ENCODE results near the gene CDC25B.

The CDC25B gene

DNA sequence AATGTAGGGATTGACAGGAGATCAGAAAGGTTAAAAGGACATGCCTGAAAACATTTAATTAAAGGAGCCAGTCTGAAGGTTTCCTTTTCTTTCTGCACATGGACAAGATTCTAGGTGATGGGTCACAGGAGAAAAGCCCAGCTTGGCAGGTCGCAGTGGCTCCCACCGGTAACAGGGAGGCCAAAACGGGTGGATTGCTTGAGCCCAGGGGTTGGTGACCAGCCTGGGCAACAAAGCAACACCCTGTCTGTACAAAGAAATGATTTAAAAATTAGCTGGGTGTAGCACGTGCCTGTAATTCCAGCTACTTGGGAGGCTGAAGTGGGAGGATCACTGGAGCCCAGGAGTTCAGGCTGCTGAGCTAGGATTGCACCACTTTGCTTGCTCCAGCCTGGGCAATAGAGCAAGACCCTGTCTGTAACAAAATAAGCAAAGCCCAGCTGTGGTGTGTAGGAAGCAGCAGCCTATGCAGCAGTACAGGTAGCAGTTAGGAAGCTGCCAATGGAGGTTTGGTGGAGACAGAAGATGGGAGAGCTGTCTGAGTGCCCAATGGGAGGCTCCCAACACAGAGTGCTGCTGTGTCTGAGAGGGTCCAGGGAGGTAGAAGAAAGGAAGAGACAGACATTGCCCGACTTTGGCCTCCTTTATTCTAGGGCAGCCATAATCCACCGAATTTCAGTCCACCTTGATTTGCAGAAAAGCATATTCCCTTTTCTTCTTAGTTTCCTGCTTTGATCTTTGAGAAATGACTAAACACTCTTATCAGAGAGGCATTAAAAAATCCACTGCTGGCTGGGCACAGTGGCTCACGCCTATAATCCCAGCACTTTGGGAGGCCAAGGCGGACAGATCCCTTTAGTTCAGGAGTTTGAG, 17.1 kb downstream of the CDC25B start:
- peak overlapping the region; percentile 88 for H2AK5ac ChIP-seq (ENCODE audit: low read length, severe bottlenecking)

DNA sequence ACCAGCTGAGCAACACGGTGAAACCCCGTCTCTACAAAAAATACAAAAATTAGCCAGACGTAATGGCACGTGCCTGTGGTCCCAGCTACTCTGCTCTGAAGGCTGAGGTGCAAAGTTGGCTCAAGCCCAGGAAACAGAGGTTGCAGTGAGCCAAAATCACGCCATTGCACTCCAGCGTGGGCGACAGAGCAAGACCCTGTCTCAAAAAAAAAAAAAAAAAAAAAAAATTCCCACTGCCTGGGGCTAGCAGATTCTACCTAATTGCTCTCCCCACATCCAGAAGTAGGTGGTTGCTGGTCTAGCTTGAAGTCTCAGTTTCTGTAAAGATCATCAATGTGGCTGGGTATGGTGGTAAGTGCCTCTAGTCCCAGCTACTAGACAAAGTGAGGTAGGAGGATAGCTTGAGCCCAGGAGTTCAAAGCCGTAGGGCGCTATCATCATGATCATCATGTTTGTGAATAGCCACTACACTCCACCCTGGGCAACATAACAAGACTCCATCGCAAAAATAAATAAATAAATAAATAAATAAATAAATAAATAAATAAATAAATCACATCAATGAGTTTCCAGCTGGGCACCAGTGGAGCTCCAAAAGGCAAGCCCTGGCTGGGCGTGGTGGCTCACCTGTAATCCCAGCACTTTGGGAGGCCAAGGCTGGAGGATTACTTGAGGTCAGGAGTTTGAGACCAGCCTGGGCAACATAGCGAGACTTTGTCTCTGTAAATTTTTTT, 17.9 kb downstream of the CDC25B start:
- Histone ChIP-seq H4K91ac (ENCODE audit: low read length) (no peak overlapping the region), H3K4ac (ENCODE audit: low read depth in 1 of 2, low read length in 2 of 2) (peak overlapping the region in 1 of 2 experiments; percentile 14), H3K27ac (ENCODE audit: low read length, poor library complexity, severe bottlenecking) (no peak overlapping the region), H2BK5ac (ENCODE audit: low read depth, low read length, poor library complexity, severe bottlenecking) (no peak overlapping the region), H3K36me3 (ENCODE audit: control insufficient read depth in 1 of 2, insufficient read depth in 2 of 2, low read depth in 1 of 2, low read length in 2 of 2) (no peaks in the 10 kb centered on the region), H2BK120ac (ENCODE audit: low read depth, low read length) (no peak overlapping the region), H2BK12ac (ENCODE audit: low read length in 2 of 2) (peak overlapping the region in 1 of 2 experiments; percentile 42), H3K27me3 (ENCODE audit: control insufficient read depth in 1 of 2, insufficient read depth in 1 of 2, low read length in 2 of 2) (no peaks in the 10 kb centered on the region), H3K9ac (ENCODE audit: low read length) (no peak overlapping the region), H3K23ac (ENCODE audit: low read length in 2 of 2) (no peak overlapping the region), H3K9me3 (ENCODE audit: control insufficient read depth, low read length) (no peaks in the 10 kb centered on the region), H3K4me3 (ENCODE audit: insufficient read depth in 1 of 2, low read depth in 1 of 2, low read length in 2 of 2) (no peak overlapping the region), H3K4me1 (ENCODE audit: control insufficient read depth, insufficient read depth, low read depth, low read length) (peaks cover 15% of the 10 kb centered on the region), H2BK15ac (ENCODE audit: low read depth, poor library complexity, severe bottlenecking) (no peak overlapping the region), H3K14ac (ENCODE audit: low read length in 2 of 2) (no peak overlapping the region), H2AK5ac (ENCODE audit: low read length, severe bottlenecking) (no peak overlapping the region), H3K4me2 (ENCODE audit: low read length, poor library complexity, severe bottlenecking) (no peak overlapping the region), H3K18ac (ENCODE audit: low read depth in 1 of 2, low read length in 2 of 2) (peak overlapping the region in 1 of 2 experiments; percentile 54), H4K8ac (ENCODE audit: low read length) (no peak overlapping the region), H3K79me1 (replicated peaks; ENCODE audit: low read length, poor library complexity, severe bottlenecking) (no peaks in the 10 kb centered on the region), H2AFZ (ENCODE audit: low read depth, low read length) (no peak overlapping the region)
- 95% methylated on average over 5 of the region's 12 CpGs for WGBS
- DNase-seq = no peak

More for the DNA sequence above, 17.1 kb downstream of the CDC25B start:
- Histone ChIP-seq H4K91ac (ENCODE audit: low read length) (peak overlapping the region; percentile 29), H2BK15ac (ENCODE audit: low read depth, poor library complexity, severe bottlenecking) (no peak overlapping the region), H3K27me3 (ENCODE audit: control insufficient read depth in 1 of 2, insufficient read depth in 1 of 2, low read length in 2 of 2) (no peaks in the 10 kb centered on the region), H3K14ac (ENCODE audit: low read length in 2 of 2) (no peak overlapping the region), H2AFZ (ENCODE audit: low read depth, low read length) (no peak overlapping the region), H3K4me1 (ENCODE audit: control insufficient read depth, insufficient read depth, low read depth, low read length) (peaks cover 10% of the 10 kb centered on the region), H2BK12ac (ENCODE audit: low read length in 2 of 2) (peak overlapping the region; percentile 90 to 100), H3K79me1 (replicated peaks; ENCODE audit: low read length, poor library complexity, severe bottlenecking) (no peaks in the 10 kb centered on the region), H3K36me3 (ENCODE audit: control insufficient read depth in 1 of 2, insufficient read depth in 2 of 2, low read depth in 1 of 2, low read length in 2 of 2) (no peaks in the 10 kb centered on the region), H3K4ac (ENCODE audit: low read depth in 1 of 2, low read length in 2 of 2) (peak overlapping the region in 1 of 2 experiments; percentile 14), H3K9ac (ENCODE audit: low read length) (peak overlapping the region; percentile 19), H3K27ac (ENCODE audit: low read length, poor library complexity, severe bottlenecking) (no peak overlapping the region), H4K8ac (ENCODE audit: low read length) (peak overlapping the region; percentile 52), H3K4me3 (ENCODE audit: insufficient read depth in 1 of 2, low read depth in 1 of 2, low read length in 2 of 2) (no peak overlapping the region), H2BK120ac (ENCODE audit: low read depth, low read length) (no peak overlapping the region), H3K9me3 (ENCODE audit: control insufficient read depth, low read length) (no peaks in the 10 kb centered on the region), H3K4me2 (ENCODE audit: low read length, poor library complexity, severe bottlenecking) (no peak overlapping the region), H3K18ac (ENCODE audit: low read depth in 1 of 2, low read length in 2 of 2) (peak overlapping the region; percentile 47 to 54), H3K23ac (ENCODE audit: low read length in 2 of 2) (no peak overlapping the region), H2BK5ac (ENCODE audit: low read depth, low read length, poor library complexity, severe bottlenecking) (no peak overlapping the region)
- DNase-seq = no peak
- WGBS = 94% methylated on average over 8 of the region's 8 CpGs

DNA sequence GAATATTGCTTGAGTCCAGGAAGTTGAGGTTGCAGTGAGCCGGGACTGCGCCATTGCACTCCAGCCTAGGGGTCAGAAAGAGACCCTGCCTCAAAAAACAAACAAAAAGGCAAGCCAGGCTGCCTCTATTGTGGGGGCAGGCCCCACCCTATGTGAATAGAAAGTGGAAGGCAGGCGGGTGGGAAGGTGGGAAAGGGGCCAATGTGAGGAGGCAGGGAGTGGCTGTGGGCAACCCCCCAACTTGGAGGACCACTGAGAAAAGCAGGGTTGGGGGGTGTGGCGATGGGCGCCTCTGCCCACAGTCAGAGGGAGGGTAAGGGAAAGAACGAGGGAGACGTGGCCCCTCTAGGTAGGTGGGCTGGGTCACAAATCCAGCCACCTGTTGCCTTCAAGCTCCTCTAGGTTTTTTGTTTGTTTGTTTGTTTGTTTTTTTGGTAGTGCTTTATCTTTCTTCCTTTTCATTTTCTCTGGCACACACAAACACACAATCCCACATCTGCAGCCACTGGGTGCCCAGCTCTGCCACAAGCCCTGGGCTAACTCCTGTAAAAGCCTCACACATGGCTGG, 18.9 kb downstream of the CDC25B start:
- peak overlapping the region in 1 of 2 experiments; percentile 2 for H3K14ac ChIP-seq (ENCODE audit: low read length in 2 of 2)
- no peak overlapping the region for H3K4me3 ChIP-seq (ENCODE audit: insufficient read depth in 1 of 2, low read depth in 1 of 2, low read length in 2 of 2)
- H3K23ac ChIP-seq (ENCODE audit: low read length in 2 of 2) = no peak overlapping the region
- H3K27me3 ChIP-seq (ENCODE audit: control insufficient read depth in 1 of 2, insufficient read depth in 1 of 2, low read length in 2 of 2) = no peaks in the 10 kb centered on the region
- H2BK5ac ChIP-seq (ENCODE audit: low read depth, low read length, poor library complexity, severe bottlenecking) = no peak overlapping the region
- H4K8ac ChIP-seq (ENCODE audit: low read length) = peak overlapping the region; percentile 4
- H2BK12ac ChIP-seq (ENCODE audit: low read length in 2 of 2) = peak overlapping the region; percentile 65 to 89
- no peak for DNase-seq
- no peak overlapping the region for H3K9ac ChIP-seq (ENCODE audit: low read length)
- peak overlapping the region; percentile 81 for H2BK120ac ChIP-seq (ENCODE audit: low read depth, low read length)
- no peak overlapping the region for H2AK5ac ChIP-seq (ENCODE audit: low read length, severe bottlenecking)
- peak overlapping the region; percentile 46 for H3K18ac ChIP-seq (ENCODE audit: low read depth in 1 of 2, low read length in 2 of 2)
- H2AFZ ChIP-seq (ENCODE audit: low read depth, low read length) = no peak overlapping the region
- no peaks in the 10 kb centered on the region for H3K36me3 ChIP-seq (ENCODE audit: control insufficient read depth in 1 of 2, insufficient read depth in 2 of 2, low read depth in 1 of 2, low read length in 2 of 2)
- peak overlapping the region; percentile 36 for H2BK15ac ChIP-seq (ENCODE audit: low read depth, poor library complexity, severe bottlenecking)
- H3K9me3 ChIP-seq (ENCODE audit: control insufficient read depth, low read length) = no peaks in the 10 kb centered on the region
- WGBS = 92% methylated on average over 5 of the region's 7 CpGs
- H3K27ac ChIP-seq (ENCODE audit: low read length, poor library complexity, severe bottlenecking) = no peak overlapping the region
- H4K91ac ChIP-seq (ENCODE audit: low read length) = peak overlapping the region; percentile 64
- H3K79me1 ChIP-seq (replicated peaks; ENCODE audit: low read length, poor library complexity, severe bottlenecking) = no peaks in the 10 kb centered on the region
- H3K4me1 ChIP-seq (ENCODE audit: control insufficient read depth, insufficient read depth, low read depth, low read length) = peaks cover 20% of the 10 kb centered on the region
- H3K4ac ChIP-seq (ENCODE audit: low read depth in 1 of 2, low read length in 2 of 2) = no peak overlapping the region
- H3K4me2 ChIP-seq (ENCODE audit: low read length, poor library complexity, severe bottlenecking) = no peak overlapping the region

All from mesenchymal stem cell (in vitro differentiated cells and primary cell).